Stimulated activated CD4-positive, alpha-beta T cell treated with anti-CD3 and anti-CD28 coated beads, Interleukin-2, amount 100 ng/mL, for 24 hours (primary cell): ENCODE results near the gene CREBBP.
A peak's percentile ranks its signal among the peaks of the same experiment; 100 is the strongest.
"Not testable (repeated sequence)": the region's sequence is repeated elsewhere in the genome, so short reads cannot be mapped to it uniquely, and the experiment has no call there.

Source experiments
- DNase-seq, 2 donors: peaks; one replicate each; pipeline ENCODE4 v3.0.0-alpha.2; 2020

CREBBP gene

GRCh38 chr16:3880623-3881498 is at the start of gene CREBBP:
Gene CREBBP (minus strand): TSS chr16:3880713. CDS start chr16:3879916, 797 bp downstream.
- peak; percentile 87 for DNase-seq

- not testable (repeated sequence) for DNase-seq
These were observed 46.6 kb upstream of the CREBBP start for GRCh38 chr16:3927147-3927546.

- DNase-seq: no peak
These were observed 44.2 kb upstream of the CREBBP start for GRCh38 chr16:3924763-3925162.

GRCh38 chr16:3922241-3922640 is 41.7 kb upstream of the CREBBP start:
- DNase-seq: no peak

DNA sequence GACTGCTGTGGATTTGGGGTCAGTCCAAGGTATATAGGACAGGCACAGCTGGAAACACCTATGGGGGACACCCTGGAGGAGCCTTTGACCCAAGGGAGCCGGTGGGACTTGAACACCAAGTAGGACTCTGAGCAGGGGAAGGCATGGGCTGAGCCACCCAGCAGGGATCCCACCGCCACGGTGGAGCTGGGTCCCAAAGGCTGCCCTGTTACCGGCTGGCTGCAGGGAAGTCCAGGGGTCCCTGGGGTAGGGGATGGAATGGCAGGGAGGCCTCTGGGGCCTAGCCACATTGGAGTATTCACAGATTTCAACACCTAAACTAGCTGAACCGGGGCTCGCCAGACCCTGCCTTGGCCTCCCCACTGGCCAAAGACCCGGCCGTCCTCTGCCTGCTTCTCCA is 39.7 kb upstream of the CREBBP start:
- no peak for DNase-seq

DNA sequence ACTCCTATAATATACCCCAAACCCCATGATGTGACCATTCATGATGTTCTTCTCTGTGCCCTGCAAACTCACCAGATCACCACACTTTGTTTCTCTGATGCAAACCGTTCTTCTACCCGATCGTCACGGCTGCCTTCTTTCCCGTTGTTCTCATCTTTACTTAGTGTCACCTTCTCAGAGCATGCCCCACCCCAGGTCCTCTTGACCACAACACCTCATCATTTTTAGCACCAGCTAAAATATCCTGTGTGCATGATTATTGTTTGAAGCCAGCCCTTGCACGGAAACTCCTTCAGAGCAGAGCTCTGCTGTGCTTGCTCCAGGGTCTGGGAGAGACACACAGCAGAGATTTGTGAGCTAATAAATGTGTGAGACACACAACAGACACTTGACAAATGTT is 38.9 kb upstream of the CREBBP start:
- DNase-seq: no peak

GRCh38 chr16:3915426-3916260 is 35.1 kb upstream of the CREBBP start:
- DNase-seq: no peak

DNA sequence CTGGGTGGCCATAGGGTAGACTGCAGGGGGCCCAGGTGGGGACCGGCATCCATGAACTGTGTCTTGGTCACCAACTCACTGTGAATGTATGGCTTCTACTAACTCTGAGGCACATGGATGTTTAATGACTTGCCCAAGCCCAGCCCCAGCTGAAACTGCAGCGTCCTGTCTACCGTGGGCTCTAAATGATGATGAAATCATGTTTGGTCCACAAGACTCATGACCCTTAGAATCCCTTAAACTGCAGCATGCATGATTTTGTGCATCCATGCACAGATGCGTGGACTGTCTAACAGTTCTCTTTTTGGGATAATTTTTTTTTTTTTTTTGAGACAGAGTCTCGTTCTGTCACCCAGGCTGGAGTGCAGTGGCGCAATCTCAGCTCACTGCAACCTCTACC is 32.4 kb upstream of the CREBBP start:
- DNase-seq: no peak

GRCh38 chr16:3912373-3912772 is 31.9 kb upstream of the CREBBP start:
- DNase-seq: no peak

- not testable (repeated sequence) for DNase-seq
These were observed 31.2 kb upstream of the CREBBP start for GRCh38 chr16:3911741-3912140.

- DNase-seq: no peak
These were observed 29.5 kb upstream of the CREBBP start for GRCh38 chr16:3909791-3910583.

GRCh38 chr16:3908951-3909437 is 28.5 kb upstream of the CREBBP start:
- DNase-seq: no peak

GRCh38 chr16:3907586-3907985 is 27.1 kb upstream of the CREBBP start:
- DNase-seq: no peak

DNA sequence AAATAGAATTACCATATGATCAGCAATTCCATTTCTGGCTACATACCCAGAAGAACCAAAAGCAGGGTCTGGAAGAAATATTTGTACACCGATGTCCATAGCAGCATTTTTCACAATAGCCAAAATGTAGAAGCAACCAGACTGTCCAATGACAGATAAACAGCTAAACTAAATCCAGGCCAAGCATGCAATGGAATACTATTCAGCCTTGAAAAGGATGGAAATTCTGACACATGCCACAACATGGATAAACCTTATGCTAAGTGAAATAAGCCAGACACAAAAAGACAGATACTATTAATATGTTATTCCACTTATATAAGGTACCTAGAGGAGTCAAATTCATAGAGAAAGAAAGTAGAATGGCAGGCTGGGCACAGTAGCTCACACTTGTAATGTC is 25.9 kb upstream of the CREBBP start:
- DNase-seq: no peak

DNA sequence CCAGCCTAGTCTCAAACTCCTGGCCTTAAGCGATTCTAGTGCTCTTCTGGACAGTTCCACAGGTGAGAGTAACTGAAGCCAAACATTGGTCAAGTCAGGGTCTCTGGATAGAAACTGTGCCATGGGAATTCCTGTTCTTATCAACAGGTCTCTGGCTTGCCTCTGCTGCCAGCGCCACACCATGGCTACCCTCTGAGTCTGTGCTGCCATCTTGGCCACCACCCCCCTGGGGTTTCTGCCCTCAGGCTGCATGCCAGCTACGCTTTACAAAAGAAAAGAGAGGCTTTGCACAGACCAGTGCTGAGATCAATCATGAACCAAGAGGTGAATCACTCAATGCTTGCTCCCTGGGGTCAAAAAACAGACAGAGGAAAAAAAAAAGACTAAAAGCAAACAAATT is 24.4 kb upstream of the CREBBP start:
- DNase-seq: no peak

GRCh38 chr16:3890091-3890490 is 9.6 kb upstream of the CREBBP start:
- DNase-seq: no peak

- DNase-seq: no peak
These were observed 8.5 kb upstream of the CREBBP start for GRCh38 chr16:3889059-3889458.

GRCh38 chr16:3885999-3886398 is 5.5 kb upstream of the CREBBP start:
- DNase-seq: not testable (repeated sequence)

DNA sequence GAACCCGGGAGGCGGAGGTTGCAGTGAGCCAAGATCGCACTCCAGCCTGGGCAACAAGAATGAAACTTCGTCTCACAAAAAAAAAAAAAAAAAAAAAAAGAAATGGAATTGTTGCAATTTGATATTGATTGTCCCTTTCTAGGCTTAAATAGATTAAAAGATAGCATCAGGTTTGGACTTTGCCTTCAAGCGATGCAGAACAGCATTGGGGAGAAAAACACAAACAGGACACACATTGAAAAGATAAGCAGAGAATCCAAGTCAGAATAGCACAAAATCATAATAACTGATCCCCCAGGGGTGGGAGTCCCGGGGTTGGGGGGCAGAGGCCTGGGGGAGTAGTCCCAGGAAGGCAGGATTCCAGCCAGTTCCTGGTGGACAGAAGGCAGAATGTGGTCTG is 3.9 kb upstream of the CREBBP start:
- no peak for DNase-seq

DNA sequence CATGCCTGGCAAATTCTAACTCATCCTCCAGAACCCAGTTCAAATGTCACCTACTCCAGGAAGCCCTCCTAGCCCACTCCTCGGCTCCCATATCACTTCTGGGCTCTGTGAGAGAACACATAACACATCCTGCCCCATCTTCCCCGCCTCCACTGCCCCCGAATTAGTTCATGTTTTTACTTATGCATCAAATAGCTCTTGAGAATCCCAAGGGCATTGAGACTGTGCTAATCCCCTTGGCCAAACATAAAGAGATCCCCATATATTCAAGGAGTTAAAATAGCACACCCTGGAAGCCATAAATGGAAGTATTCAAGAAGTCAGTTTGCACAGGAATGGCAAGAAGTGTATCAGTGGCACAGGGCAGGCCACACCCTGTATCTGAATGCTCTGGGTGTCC is 2.0 kb upstream of the CREBBP start:
- no peak for DNase-seq

DNA sequence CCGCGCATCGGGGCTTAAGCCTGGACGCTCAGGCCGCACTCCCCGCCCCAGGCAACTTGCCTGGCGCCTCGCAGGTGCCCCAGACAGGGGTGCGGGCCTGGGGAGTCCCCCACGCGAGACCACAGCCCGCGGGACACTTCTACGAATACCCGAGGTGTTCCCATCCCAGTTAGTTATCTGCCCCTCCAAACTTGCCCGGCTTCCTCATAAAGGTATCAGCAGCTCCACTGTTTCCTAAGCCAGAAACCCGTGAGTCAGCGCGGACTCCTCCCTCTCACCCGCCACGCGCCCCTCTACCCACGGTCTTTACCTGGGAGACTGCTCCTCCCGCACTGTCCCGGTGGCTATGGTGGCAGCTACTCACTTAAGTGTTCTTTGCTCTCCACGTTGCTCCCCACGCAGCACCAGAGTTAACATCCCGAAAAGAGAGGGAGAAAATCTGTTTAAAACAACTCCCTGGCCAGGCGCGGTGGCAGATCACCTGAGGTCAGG is 1.0 kb upstream of the CREBBP start:
- peak in 1 of 2 donors; percentile 26 for DNase-seq

DNA sequence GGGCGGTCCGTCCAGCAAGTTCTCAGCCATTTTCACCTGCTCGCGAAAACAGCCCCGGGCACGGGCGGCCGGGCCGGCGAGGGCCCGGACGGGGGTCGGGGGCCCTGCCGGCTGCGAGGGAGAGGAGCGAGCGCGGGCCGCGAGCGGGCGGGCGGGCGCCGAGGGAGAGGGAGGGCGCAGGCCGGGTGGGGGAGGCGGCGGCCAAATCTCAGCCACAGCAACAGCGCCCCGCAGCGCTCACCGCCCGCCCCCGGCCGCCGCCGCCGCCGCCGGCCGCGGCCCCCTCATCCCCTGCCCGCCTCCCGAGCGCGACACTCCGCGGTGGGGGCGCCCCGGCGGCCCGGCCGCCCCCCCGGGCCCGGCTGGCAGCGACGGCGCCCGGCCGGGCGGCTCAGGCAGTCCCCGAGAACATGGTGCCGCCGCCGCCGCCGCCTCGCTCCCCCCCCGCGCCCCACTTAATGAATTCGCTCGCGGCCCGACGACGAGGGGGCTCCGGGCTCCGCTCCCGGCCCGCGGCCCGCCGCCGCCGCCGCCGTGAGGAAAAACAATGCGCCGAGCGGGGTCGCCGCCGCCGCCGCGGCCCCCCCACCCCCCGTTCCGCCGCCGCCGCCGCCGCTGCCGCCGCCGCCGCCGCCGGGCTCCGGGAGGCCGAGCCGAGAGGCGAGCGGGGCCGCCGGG is 487 bp downstream of the CREBBP start:
- DNase-seq: peak; percentile 74 to 75
